ENCODE results near the gene EIF3I. TPM values are rescaled to one million over a fixed set of nuclear protein-coding genes. Genes with fewer than 3 reads are reported as not detected.

EIF3I gene
- total RNA-seq, 2 experiments from 2014 or later, result 328 to 335 TPM

- no peak for TF ChIP-seq CTCF (IDR thresholded peaks at IDR 0.05)
- H3K4me1 Mint-ChIP-seq (ENCODE audit: low read depth), result peaks cover 63% of the 10 kb centered on the region
- peak overlapping the region; percentile 91 for H3K27ac Mint-ChIP-seq
- intact Hi-C loops (cut with micrococcal nuclease), result no loop called here
- ATAC-seq (no peak), DNase-seq (no peak)
- H3K36me3 Mint-ChIP-seq (ENCODE audit: low read depth), result peaks cover 25% of the 10 kb centered on the region
- H3K4me3 Mint-ChIP-seq, result peak overlapping the region; percentile 80
- no peaks in the 10 kb centered on the region for H3K27me3 Mint-ChIP-seq
- H3K9me3 Mint-ChIP-seq, result no peaks in the 10 kb centered on the region
- POLR2A ChIA-PET, result interaction anchor here (0.6 to 11.9 kb wide), 8 partner anchors 7 to 136 kb away, joined by 3 to 141 read pairs (median 6); partner anchors contain the start of genes HDAC1, IQCC, LCK and MARCKSL1
- CTCF ChIA-PET, result interaction anchor here (1.5 to 2.0 kb wide), 3 partner anchors 48 to 410 kb away, joined by 4 to 7 read pairs (median 6); partner anchors contain the start of gene FAM167B
These were observed 22.5 kb upstream of the EIF3I start for GRCh38 chr1:32199717-32200072.

DNA sequence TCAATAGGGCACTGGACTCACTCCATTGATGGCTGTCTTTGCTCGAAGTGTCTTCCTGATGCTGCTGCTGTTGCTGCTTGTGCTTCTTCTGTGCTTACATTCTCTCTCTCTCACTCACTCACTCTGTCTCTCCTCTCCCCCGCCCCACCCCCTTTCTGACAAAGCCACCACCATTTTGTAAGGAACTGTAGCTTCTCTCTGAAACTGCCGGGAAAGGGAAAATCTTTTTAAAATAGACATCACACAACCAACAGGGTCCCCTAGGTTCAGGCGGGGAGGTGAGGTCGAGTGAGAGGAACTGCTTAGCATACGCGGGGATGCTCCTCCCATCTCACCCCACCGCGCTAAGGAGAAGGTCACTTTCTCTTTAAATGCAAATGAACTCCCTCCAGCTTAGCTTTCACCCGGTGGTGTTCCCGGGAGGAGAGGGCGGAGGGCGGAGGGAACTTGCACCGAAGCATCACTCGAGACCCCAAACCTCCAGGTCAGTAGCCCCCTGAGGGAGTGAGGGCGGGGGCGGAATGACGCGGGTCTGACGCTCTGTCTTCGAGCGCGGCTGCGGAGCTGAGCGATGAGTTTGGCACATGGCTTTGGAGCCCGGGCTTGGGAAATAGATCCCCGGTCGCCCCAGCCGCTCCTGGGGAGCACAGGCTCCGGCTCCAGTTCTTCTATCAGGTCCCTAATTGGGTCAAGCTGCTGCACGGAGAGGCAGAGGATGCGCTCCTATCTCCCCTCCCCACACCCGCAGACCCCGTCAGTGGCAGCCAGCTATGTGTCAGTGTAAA lies 21.8 kb upstream of the EIF3I start, which contains the start of gene CCDC28B:
TSS of gene CCDC28B (plus strand) at position 370 of the 785 bp plus-strand sequence. CDS start 1,341 bp downstream, outside the sequence.
- Mint-ChIP-seq H3K9me3 (no peaks in the 10 kb centered on the region), H3K27me3 (no peaks in the 10 kb centered on the region), H3K4me3 (peak within 1 kb of the TSS; percentile 80), H3K27ac (peak within 1 kb of the TSS; percentile 91), H3K36me3 (ENCODE audit: low read depth) (peaks cover 21% of the 10 kb centered on the region), H3K4me1 (ENCODE audit: low read depth) (peaks cover 57% of the 10 kb centered on the region)
- peak; percentile 48 for ATAC-seq
- POLR2A ChIA-PET, result interaction anchor here (0.6 to 11.9 kb wide), 16 partner anchors 9 to 194 kb away, joined by 3 to 141 read pairs (median 4); partner anchors contain the start of genes BSDC1, HDAC1, LCK and MARCKSL1
- no peak for TF ChIP-seq CTCF (IDR thresholded peaks at IDR 0.05)
- intact Hi-C loops (cut with micrococcal nuclease), result no loop called here
- DNase-seq, result peak; percentile 80
- CTCF ChIA-PET, result interaction anchor here (0.7 to 8.1 kb wide), 6 partner anchors 12 to 411 kb away, joined by 3 to 44 read pairs (median 5); partner anchors contain the start of gene FAM167B

DNA sequence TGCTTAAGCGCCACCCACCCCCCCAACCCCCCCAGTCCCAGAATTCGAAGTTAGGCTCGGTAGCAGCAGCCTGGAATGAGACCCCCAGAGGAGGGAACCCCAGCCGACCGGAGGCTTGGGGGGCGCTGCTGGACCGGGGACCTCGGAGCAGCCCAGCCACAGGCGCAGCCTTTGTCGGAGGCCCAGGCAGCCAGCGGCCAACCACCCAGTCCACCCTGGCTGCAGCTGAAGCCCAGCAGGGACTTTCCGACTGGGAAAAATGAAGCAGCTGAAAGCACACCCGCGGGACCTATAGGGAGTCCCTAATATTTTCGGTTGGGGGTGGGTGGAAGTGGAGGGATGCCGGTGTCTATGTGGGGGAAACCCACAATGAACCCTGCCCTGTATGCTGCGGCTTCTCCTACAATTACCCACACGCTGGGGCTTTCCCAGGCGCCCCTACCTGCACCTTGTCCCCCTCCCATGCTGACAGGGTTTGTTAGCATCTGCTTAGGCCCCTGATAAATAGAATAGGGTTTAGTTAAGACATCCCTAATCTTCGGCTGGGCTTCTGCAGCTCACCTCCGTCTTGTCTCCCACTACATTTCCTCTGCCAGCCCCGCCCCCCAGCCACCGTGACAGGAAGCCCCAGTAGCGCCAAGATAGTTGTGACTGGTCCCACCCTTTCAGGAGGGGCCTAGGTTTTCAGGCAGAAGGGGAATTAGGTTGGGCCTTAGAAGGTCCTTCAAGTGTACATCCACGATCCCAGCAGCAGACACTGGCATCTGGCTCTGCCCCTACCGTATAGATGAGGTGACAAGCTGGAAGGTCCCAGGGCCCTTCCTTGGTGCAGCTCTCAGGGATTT lies 21.0 kb upstream of the EIF3I start:
- CTCF ChIA-PET, result interaction anchor here (0.7 to 8.1 kb wide), 8 partner anchors 9 to 412 kb away, joined by 3 to 44 read pairs (median 6); partner anchors contain the start of gene FAM167B
- H3K27ac Mint-ChIP-seq, result peak overlapping the region; percentile 91
- H3K36me3 Mint-ChIP-seq (ENCODE audit: low read depth), result peaks cover 18% of the 10 kb centered on the region
- TF ChIP-seq CTCF (IDR thresholded peaks at IDR 0.05), result no peak
- DNase-seq (peak; percentile 94), ATAC-seq (peak; percentile 66)
- H3K9me3 Mint-ChIP-seq, result no peaks in the 10 kb centered on the region
- peaks cover 51% of the 10 kb centered on the region for H3K4me1 Mint-ChIP-seq (ENCODE audit: low read depth)
- H3K27me3 Mint-ChIP-seq, result no peaks in the 10 kb centered on the region
- H3K4me3 Mint-ChIP-seq, result peak overlapping the region; percentile 80
- intact Hi-C loops (cut with micrococcal nuclease), result no loop called here
- POLR2A ChIA-PET, result interaction anchor here (0.6 to 11.9 kb wide), 19 partner anchors 8 to 193 kb away, joined by 3 to 141 read pairs (median 4); partner anchors contain the start of genes BSDC1, KPNA6, LCK and TXLNA

DNA sequence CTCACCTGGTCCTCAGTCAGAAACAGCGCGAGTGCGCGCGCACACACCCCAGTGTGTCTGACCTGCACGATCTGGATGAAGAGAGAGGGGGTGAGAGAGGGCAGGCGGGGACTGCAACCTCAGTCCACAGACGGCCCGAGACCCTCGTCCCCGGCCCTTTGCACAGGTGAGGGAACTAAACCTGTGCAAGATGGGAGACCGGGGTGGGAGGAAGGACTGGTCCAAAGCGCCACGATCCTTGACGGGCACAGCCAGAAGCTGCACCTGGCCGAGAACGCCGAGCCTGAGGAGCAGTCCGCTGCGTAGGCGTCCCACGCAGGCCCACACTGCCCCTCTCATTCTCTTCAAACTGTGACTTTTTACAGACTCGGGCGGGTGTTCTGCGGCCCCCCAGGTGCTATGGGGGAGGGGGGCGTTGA lies 17.3 kb upstream of the EIF3I start:
- ATAC-seq (no peak), DNase-seq (no peak)
- POLR2A ChIA-PET, result interaction anchor here (1.0 to 4.1 kb wide), 8 partner anchors 8 to 141 kb away, joined by 3 to 35 read pairs (median 6); partner anchors contain the start of gene LCK
- TF ChIP-seq CTCF (IDR thresholded peaks at IDR 0.05), result no peak
- H3K27ac Mint-ChIP-seq, result no peak overlapping the region
- peaks cover 18% of the 10 kb centered on the region for H3K36me3 Mint-ChIP-seq (ENCODE audit: low read depth)
- H3K4me3 Mint-ChIP-seq, result peak overlapping the region; percentile 90
- CTCF ChIA-PET, result interaction anchor here (1.2 to 8.1 kb wide), 3 partner anchors 11 to 43 kb away, joined by 6 to 44 read pairs (median 7); no protein-coding TSS in a partner anchor
- H3K27me3 Mint-ChIP-seq, result no peaks in the 10 kb centered on the region
- peaks cover 30% of the 10 kb centered on the region for H3K4me1 Mint-ChIP-seq (ENCODE audit: low read depth)
- intact Hi-C loops (cut with micrococcal nuclease), result no loop called here
- H3K9me3 Mint-ChIP-seq, result no peaks in the 10 kb centered on the region

Data from activated CD8-positive, alpha-beta T cell treated with anti-CD3 and anti-CD28 coated beads for 36 hours (primary cell).